GM18867 (cell line): Measurements from ENCODE around the gene KIAA2012.

Experiments used
- ATAC-seq: cut with Tn5 transposase; IDR thresholded peaks from one replicate; pipeline ENCODE4 v1.9.1; 2021; ENCODE audit warnings: mild to moderate bottlenecking, moderate library complexity; ENCODE audit not compliant: unreplicated experiment

The KIAA2012 gene

DNA sequence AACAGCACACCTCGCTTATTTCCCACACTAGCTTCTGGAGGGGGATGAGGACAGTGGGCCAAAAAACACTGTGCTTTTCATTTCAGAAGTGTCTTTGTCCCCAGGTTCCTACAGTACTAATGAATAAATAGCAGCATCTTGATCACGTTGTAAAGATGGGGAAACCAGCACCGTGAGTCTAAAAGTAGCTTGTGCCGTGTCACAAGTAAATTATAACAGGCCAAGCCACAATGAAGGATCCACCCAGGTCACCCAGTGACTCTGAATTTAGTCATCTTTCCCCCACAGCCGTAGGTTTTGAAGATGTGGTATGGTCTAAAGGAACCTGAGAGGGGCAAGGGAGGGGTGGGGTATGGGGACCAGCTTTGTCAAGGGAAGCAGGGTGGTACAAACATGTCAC is 30.6 kb upstream of the KIAA2012 start:
- ATAC-seq = no peak

GRCh38 chr2:202043475-202043874 is 29.6 kb upstream of the KIAA2012 start:
- ATAC-seq = no peak

GRCh38 chr2:202044777-202045176 is 28.3 kb upstream of the KIAA2012 start:
- ATAC-seq = no peak

GRCh38 chr2:202046572-202046971 is 26.5 kb upstream of the KIAA2012 start:
- ATAC-seq = no peak

GRCh38 chr2:202049092-202049728 is 23.8 kb upstream of the KIAA2012 start:
- ATAC-seq = no peak

DNA sequence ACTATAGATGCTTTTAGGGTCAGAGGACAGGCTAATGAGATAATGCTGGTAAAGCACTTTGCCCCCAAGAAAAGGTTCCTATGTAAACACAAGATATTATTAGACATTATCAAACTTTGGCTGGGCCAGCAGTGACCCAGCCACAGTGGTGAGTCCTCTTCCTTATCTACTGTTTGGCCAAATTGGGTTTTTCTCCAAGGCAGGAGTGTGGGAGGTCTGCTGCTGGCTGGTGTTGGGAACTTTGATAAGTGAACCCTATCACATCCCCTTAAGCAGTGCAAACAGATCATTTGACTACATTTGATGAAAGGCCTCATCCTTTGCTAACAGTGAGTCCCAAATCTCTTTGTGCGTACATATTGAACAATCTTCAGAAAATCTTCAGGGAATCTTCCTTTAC is 23.2 kb upstream of the KIAA2012 start:
- no peak for ATAC-seq

- ATAC-seq = no peak
Measured at GRCh38 chr2:202050652-202051051, 22.4 kb upstream of the KIAA2012 start.

- no peak for ATAC-seq
Measured at GRCh38 chr2:202051499-202052161, 21.4 kb upstream of the KIAA2012 start.

GRCh38 chr2:202052235-202052634 is 20.8 kb upstream of the KIAA2012 start:
- ATAC-seq = no peak

- no peak for ATAC-seq
Measured at GRCh38 chr2:202054679-202055078, 18.4 kb upstream of the KIAA2012 start.

DNA sequence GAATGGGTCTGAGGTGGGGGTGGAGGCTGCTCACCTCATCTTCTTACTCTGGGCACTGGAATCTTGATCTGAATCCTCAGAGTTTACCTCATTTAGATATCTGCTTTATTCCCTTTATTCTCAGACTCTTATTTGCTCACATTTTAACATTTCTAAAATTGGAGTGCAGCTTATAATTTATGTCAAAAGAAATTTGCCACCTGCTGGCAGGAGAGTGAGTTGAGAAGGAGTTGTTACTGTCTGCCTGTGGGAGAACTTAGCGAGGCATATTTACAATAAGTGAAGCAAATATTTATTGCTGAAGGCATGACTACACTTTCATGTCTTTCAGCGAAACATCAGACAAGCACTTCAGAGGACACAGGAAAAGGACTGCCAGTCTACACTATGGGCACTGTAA is 16.4 kb upstream of the KIAA2012 start:
- no peak for ATAC-seq

- ATAC-seq = no peak
Measured at GRCh38 chr2:202060218-202060617, 12.8 kb upstream of the KIAA2012 start.

GRCh38 chr2:202061695-202062094 is 11.4 kb upstream of the KIAA2012 start:
- ATAC-seq = no peak

- ATAC-seq = no peak
Measured at GRCh38 chr2:202064171-202064880, 8.7 kb upstream of the KIAA2012 start.

GRCh38 chr2:202064881-202065230 is 8.2 kb upstream of the KIAA2012 start:
- ATAC-seq = no peak

- no peak for ATAC-seq
Measured at GRCh38 chr2:202065876-202066275, 7.2 kb upstream of the KIAA2012 start.

GRCh38 chr2:202066875-202067274 is 6.2 kb upstream of the KIAA2012 start:
- ATAC-seq = no peak

DNA sequence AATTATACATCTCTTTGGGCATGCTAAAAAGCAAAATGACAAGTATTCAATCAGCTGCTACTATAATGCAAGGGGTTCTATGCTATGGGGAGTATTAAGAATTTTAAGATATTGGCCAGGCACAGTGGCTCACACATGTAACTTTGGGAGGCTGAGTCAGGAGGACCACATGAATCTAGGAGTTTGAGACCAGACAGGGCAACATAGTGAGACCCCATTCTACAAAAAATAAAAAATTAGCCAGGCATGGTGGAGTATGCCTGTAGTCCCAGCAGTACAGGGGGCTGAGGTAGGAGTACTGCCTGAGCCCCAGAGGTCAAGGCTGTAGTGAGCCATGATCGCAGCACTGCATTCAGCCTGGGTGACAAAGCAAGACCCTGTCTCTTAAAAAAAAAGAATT is 5.5 kb upstream of the KIAA2012 start:
- no peak for ATAC-seq

DNA sequence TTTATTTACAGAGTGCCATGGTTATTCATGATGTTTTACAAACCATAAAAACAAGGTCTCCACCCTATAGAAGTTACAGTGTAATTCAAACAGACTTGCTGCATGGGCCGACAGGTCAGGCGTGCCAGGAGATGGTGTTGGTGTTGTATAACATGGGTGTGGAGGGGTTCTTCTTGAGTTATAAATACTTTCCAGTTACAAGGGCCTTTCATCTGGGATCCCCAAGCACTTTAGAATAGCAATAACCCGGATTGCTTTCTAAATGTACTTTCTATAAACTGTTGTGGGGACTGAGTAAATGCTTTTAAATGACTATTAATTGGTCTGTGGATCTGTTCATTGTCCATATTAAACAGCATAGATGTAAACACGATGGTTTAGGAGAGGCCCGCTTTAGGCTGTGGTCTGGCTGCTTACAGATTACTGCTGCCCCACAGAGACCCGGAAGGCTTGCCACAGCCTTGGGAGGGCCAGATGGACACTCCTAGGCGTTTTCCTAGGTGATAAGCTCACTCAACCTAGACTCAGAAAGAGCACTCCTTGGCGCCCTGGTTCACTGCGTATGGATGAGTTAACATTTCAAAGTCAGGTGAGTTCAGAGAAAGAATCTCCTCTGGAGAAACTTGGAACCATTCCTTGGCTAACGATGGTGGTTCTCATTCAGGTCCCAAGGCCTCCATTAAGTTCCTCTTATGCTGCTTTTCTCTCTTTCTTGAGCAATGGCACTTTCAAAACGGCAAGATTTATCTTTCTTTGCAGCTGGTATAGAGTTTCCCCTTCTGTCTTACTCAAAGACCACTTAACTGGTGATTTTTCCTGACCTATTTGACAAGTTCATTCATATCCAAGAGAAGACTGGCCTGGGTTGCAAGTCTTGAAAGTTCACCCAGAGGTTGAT is 3.6 kb upstream of the KIAA2012 start:
- no peak for ATAC-seq

- ATAC-seq = no peak
Measured at GRCh38 chr2:202071107-202071506, 1.9 kb upstream of the KIAA2012 start.

- ATAC-seq = no peak
Measured at GRCh38 chr2:202072226-202072625, 829 bp upstream of the KIAA2012 start.
